ENCODE measurements around the gene CCDC27.

DNA sequence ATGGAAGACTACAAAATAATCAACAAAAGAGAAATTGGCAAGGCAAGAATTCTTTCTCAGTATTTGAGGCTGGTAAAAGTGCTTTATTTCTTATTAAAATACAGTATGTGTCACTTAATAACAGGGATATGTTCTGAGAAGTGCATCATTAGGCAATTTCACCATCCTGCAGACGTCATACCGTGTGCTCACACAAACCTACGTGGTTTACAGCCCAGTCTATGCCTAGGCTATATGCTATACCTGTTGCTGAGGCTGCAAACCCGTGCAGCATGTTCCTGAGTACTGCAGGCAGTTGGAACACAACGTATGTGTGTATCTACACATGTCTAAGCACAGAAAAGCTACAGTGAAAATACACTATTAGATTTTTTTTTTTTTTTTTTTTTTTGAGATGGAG lies 2.7 kb upstream of the CCDC27 start:
- TF ChIP-seq, protein P1, sequence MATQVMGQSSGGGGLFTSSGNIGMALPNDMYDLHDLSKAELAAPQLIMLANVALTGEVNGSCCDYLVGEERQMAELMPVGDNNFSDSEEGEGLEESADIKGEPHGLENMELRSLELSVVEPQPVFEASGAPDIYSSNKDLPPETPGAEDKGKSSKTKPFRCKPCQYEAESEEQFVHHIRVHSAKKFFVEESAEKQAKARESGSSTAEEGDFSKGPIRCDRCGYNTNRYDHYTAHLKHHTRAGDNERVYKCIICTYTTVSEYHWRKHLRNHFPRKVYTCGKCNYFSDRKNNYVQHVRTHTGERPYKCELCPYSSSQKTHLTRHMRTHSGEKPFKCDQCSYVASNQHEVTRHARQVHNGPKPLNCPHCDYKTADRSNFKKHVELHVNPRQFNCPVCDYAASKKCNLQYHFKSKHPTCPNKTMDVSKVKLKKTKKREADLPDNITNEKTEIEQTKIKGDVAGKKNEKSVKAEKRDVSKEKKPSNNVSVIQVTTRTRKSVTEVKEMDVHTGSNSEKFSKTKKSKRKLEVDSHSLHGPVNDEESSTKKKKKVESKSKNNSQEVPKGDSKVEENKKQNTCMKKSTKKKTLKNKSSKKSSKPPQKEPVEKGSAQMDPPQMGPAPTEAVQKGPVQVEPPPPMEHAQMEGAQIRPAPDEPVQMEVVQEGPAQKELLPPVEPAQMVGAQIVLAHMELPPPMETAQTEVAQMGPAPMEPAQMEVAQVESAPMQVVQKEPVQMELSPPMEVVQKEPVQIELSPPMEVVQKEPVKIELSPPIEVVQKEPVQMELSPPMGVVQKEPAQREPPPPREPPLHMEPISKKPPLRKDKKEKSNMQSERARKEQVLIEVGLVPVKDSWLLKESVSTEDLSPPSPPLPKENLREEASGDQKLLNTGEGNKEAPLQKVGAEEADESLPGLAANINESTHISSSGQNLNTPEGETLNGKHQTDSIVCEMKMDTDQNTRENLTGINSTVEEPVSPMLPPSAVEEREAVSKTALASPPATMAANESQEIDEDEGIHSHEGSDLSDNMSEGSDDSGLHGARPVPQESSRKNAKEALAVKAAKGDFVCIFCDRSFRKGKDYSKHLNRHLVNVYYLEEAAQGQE (IDR thresholded peaks at IDR 0.05; ENCODE audit: insufficient replicate concordance, low read depth): no peak
- TF ChIP-seq CTCF (IDR thresholded peaks at IDR 0.05; ENCODE audit: insufficient read depth, low read length) (no peak), POLR2AphosphoS5 (IDR thresholded peaks at IDR 0.05; ENCODE audit: low read depth) (no peak)

All from HL-60 (cell line).